Activated T-cell treated with anti-CD3 and anti-CD28 coated beads, Interleukin-2, amount 50 U/mL, for 48 hours (primary cell): Measurements from ENCODE around the gene PLXNA2.

Source experiments
- DNase-seq, 2 experiments: peaks; one replicate each; pipeline ENCODE4 v3.0.0-alpha.2; 2020

The PLXNA2 gene

GRCh38 chr1:208203848-208204609 lies 40.2 kb downstream of the PLXNA2 start:
- no peak for DNase-seq

GRCh38 chr1:208203127-208203847 lies 40.9 kb downstream of the PLXNA2 start:
- no peak for DNase-seq

- DNase-seq, result no peak
Observed at GRCh38 chr1:208202333-208202995, 41.7 kb downstream of the PLXNA2 start.

GRCh38 chr1:208201229-208201628 lies 43.0 kb downstream of the PLXNA2 start:
- DNase-seq, result no peak

- no peak for DNase-seq
Observed at GRCh38 chr1:208200116-208200515, 44.1 kb downstream of the PLXNA2 start.

GRCh38 chr1:208198236-208198635 lies 45.9 kb downstream of the PLXNA2 start:
- DNase-seq, result no peak

- no peak for DNase-seq
Observed at GRCh38 chr1:208194944-208195343, 49.2 kb downstream of the PLXNA2 start.

GRCh38 chr1:208192995-208193394 lies 51.2 kb downstream of the PLXNA2 start:
- DNase-seq, result no peak

GRCh38 chr1:208190784-208191183 lies 53.4 kb downstream of the PLXNA2 start:
- DNase-seq, result no peak

GRCh38 chr1:208189716-208190115 lies 54.5 kb downstream of the PLXNA2 start:
- no peak for DNase-seq

GRCh38 chr1:208189183-208189582 lies 55.0 kb downstream of the PLXNA2 start:
- peak in 1 of 2 experiments; percentile 19 for DNase-seq

- no peak for DNase-seq
Observed at GRCh38 chr1:208188607-208189006, 55.6 kb downstream of the PLXNA2 start.

GRCh38 chr1:208187499-208188041 lies 56.6 kb downstream of the PLXNA2 start:
- DNase-seq, result no peak

GRCh38 chr1:208185801-208186231 lies 58.4 kb downstream of the PLXNA2 start:
- DNase-seq, result no peak

- no peak for DNase-seq
Observed at GRCh38 chr1:208184966-208185654, 59.1 kb downstream of the PLXNA2 start.

GRCh38 chr1:208183977-208184911 lies 59.9 kb downstream of the PLXNA2 start:
- peak in 1 of 2 experiments; percentile 21 for DNase-seq

GRCh38 chr1:208182880-208183645 lies 61.1 kb downstream of the PLXNA2 start:
- DNase-seq, result no peak

- DNase-seq, result no peak
Observed at GRCh38 chr1:208181364-208181763, 62.8 kb downstream of the PLXNA2 start.

GRCh38 chr1:208180421-208180820 lies 63.8 kb downstream of the PLXNA2 start:
- no peak for DNase-seq

- DNase-seq, result no peak
Observed at GRCh38 chr1:208179961-208180409, 64.2 kb downstream of the PLXNA2 start.
